ENCODE measurements around the gene CROCC2. TPM values are rescaled to one million over a fixed set of nuclear protein-coding genes. Genes with fewer than 3 reads are reported as not detected.

CROCC2 gene
- total RNA-seq, 1 experiment from 2014 or later, result not detected

GRCh38 chr2:240946046-240946445 lies 39.9 kb downstream of the CROCC2 start:
- ChIA-PET POLR2A (no interaction called here), CTCF (no interaction called here), RAD21 (ENCODE audit: low non-redundant PET in 1 of 2, low total read pairs in 2 of 2, uncharacterized antibody in 2 of 2, unreplicated experiment in 2 of 2) (no interaction called here)
- Histone ChIP-seq H3K79me2 (ENCODE audit: insufficient read depth, low read length) (no peaks in the 10 kb centered on the region), H3K27me3 (ENCODE audit: insufficient read depth, low read length) (no peaks in the 10 kb centered on the region), H4K20me1 (ENCODE audit: insufficient read depth) (no peaks in the 10 kb centered on the region), H3K9me3 (ENCODE audit: control insufficient read depth in 1 of 2, insufficient read depth in 1 of 2, low read depth in 1 of 2, low read length in 2 of 2) (no peaks in the 10 kb centered on the region), H3K4me3 (replicated peaks in 1 of 2; ENCODE audit: low read depth in 1 of 2, low read length in 2 of 2) (no peak overlapping the region), H2AFZ (ENCODE audit: low read depth, low read length, poor library complexity, severe bottlenecking) (no peak overlapping the region), H3K9me2 (ENCODE audit: insufficient read depth) (no peaks in the 10 kb centered on the region), H3K4me1 (ENCODE audit: control insufficient read depth in 1 of 2, insufficient read depth in 2 of 2, low read length in 2 of 2) (peaks cover 5 to 16% of the 10 kb centered on the region in 2 experiments; a peak in 3 of 4 replicates), H3K4me2 (ENCODE audit: low read length) (no peak overlapping the region), H3K36me3 (ENCODE audit: control insufficient read depth in 1 of 2, insufficient read depth in 2 of 2, low read length in 2 of 2) (no peaks in the 10 kb centered on the region), H3K27ac (ENCODE audit: low read depth, low read length) (no peak overlapping the region), H3K9ac (ENCODE audit: low read length) (no peak overlapping the region)
- ATAC-seq (no peak), DNase-seq (ENCODE audit: low read depth, low spot score) (no peak)
- BruUV-seq (replicated peaks), result no TSS peak
- intact Hi-C loops (cut with micrococcal nuclease), result no loop called here
- no peak for TF ChIP-seq EZH2phosphoT487 (IDR thresholded peaks at IDR 0.05; ENCODE audit: borderline replicate concordance)
- no peak for TF ChIP-seq RAD21 (IDR thresholded peaks at IDR 0.05; ENCODE audit: low read depth)
- TF ChIP-seq ATF3 (IDR thresholded peaks at IDR 0.05), result no peak
- no peak for TF ChIP-seq TCF7L2 (IDR thresholded peaks at IDR 0.05; ENCODE audit: borderline replicate concordance, extremely low read depth, insufficient read depth, insufficient read length)
- no peak for TF ChIP-seq EGR1 (IDR thresholded peaks at IDR 0.05; ENCODE audit: low read depth)
- no peak for TF ChIP-seq YY1 (IDR thresholded peaks at IDR 0.05; ENCODE audit: extremely low read depth, insufficient replicate concordance, low read depth, low read length)
- no peak for TF ChIP-seq EZH2 (IDR thresholded peaks at IDR 0.05)
- TF ChIP-seq REST (IDR thresholded peaks at IDR 0.05; ENCODE audit: low read depth), result no peak
- TF ChIP-seq CEBPB (IDR thresholded peaks at IDR 0.05; ENCODE audit: low read depth), result no peak
- TF ChIP-seq CBX3 (IDR thresholded peaks at IDR 0.05; ENCODE audit: low read depth), result no peak
- no peak for TF ChIP-seq SP1 (IDR thresholded peaks at IDR 0.05; ENCODE audit: low read depth)
- no peak for TF ChIP-seq MAX (IDR thresholded peaks at IDR 0.05)
- TF ChIP-seq POLR2AphosphoS5 (IDR thresholded peaks at IDR 0.05; ENCODE audit: low read depth, low read length), result no peak
- TF ChIP-seq ZBTB33 (IDR thresholded peaks at IDR 0.05; ENCODE audit: extremely low read depth, insufficient replicate concordance, low read length), result no peak
- TF ChIP-seq ZNF274 (IDR thresholded peaks at IDR 0.05; ENCODE audit: low read depth, low read length), result no peak
- no peak for TF ChIP-seq ELF1 (IDR thresholded peaks at IDR 0.05; ENCODE audit: borderline replicate concordance, low read depth)
- no peak for TF ChIP-seq POLR2A (IDR thresholded peaks at IDR 0.05; ENCODE audit: borderline replicate concordance, extremely low read depth, insufficient read depth, insufficient read length)
- no peak for TF ChIP-seq JUND (IDR thresholded peaks at IDR 0.05)
